Muscle layer of colon (tissue), 2 donors: ENCODE measurements around the gene USP25.
"Not testable (repeated sequence)": the region's sequence is repeated elsewhere in the genome, so short reads cannot be mapped to it uniquely, and the experiment has no call there.

Experiments used
- H3K27ac ChIP-seq: one replicate; pipeline ENCODE4 v1.7.0; 2013; ENCODE audit warnings: low read depth, mild to moderate bottlenecking, low read length, moderate library complexity
- H3K27me3 ChIP-seq, 2 donors: one replicate each; pipeline ENCODE4 v1.7.0; 2013; ENCODE audit warnings: low read length in 2 of 2, mild to moderate bottlenecking in 2 of 2; ENCODE audit not compliant: insufficient read depth in 2 of 2, control insufficient read depth in 1 of 2
- H3K36me3 ChIP-seq: one replicate; pipeline ENCODE4 v1.7.0; 2013; ENCODE audit warnings: mild to moderate bottlenecking, low read length; ENCODE audit not compliant: insufficient read depth
- H3K4me1 ChIP-seq: one replicate; pipeline ENCODE4 v1.7.0; 2013; ENCODE audit warnings: mild to moderate bottlenecking, low read length; ENCODE audit not compliant: insufficient read depth
- H3K4me3 ChIP-seq, 2 donors: one replicate each; pipeline ENCODE4 v1.7.0; 2013; ENCODE audit warnings: low read length in 2 of 2, low read depth in 1 of 2, mild to moderate bottlenecking in 1 of 2, moderate library complexity in 1 of 2
- H3K9ac ChIP-seq: one replicate; pipeline ENCODE4 v1.7.0; 2013; ENCODE audit warnings: low read length
- H3K9me3 ChIP-seq: one replicate; pipeline ENCODE4 v1.7.0; 2013; ENCODE audit warnings: mild to moderate bottlenecking, low read length
- donor health status: abdominal sarcoma.
- donor health status: Adenocarcinoma of cecum.

The USP25 gene

DNA sequence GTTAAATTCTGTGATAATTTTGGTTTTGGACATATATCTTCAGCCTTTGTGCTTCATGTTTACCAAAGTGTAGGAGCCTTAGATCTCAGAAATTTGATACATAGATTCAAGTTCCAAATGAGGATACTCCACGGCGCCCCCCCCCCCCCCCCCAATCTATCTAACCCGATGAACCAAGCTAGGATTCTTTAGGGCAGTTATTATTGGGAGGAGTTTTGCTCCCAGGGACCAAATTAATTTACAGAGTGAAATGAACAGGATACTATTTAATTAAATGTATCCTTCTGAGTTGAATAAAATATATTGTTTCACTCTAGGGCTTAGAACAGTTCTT lies 3.2 kb downstream of the USP25 start:
- Histone ChIP-seq H3K27ac (no peak overlapping the region), H3K4me3 (no peak overlapping the region), H3K27me3 (no peaks in the 10 kb centered on the region)

DNA sequence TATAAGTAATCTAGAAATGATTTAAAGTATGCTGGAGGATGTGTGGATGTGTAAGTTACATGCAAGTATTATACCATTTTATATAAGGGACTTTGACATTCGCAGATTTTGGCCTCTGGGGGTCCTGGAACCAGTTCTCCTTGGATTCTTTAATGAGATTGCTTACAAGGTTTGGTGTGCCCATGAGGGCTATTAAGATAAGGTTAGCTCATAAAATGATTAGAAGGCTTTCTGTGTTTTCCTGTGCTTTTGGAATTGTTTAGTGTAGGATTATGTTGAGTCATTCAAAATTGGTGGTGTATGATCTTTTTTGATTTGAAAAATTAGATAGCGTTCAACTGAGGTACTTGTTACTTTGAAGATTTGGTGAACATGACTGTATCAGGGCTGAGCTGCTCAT lies 5.6 kb downstream of the USP25 start:
- peaks cover 24% of the 10 kb centered on the region for H3K4me1 ChIP-seq

More for the DNA sequence above, 3.2 kb downstream of the USP25 start:
- peaks cover 12% of the 10 kb centered on the region for H3K4me1 ChIP-seq
- no peaks in the 10 kb centered on the region for H3K9me3 ChIP-seq
- no peak overlapping the region for H3K9ac ChIP-seq
- no peaks in the 10 kb centered on the region for H3K36me3 ChIP-seq

GRCh38 chr21:15735931-15736330 lies 6.1 kb downstream of the USP25 start:
- H3K27ac ChIP-seq, H3K9ac ChIP-seq, H3K4me3 ChIP-seq, H3K9me3 ChIP-seq, H3K36me3 ChIP-seq, H3K27me3 ChIP-seq: not testable (repeated sequence)
- peaks cover 24% of the 10 kb centered on the region for H3K4me1 ChIP-seq

More for the DNA sequence above, 5.6 kb downstream of the USP25 start:
- no peak overlapping the region for H3K4me3 ChIP-seq
- no peaks in the 10 kb centered on the region for H3K9me3 ChIP-seq
- no peak overlapping the region for H3K27ac ChIP-seq
- H3K36me3 ChIP-seq, result no peaks in the 10 kb centered on the region
- H3K9ac ChIP-seq, result no peak overlapping the region
- H3K27me3 ChIP-seq, result no peaks in the 10 kb centered on the region

DNA sequence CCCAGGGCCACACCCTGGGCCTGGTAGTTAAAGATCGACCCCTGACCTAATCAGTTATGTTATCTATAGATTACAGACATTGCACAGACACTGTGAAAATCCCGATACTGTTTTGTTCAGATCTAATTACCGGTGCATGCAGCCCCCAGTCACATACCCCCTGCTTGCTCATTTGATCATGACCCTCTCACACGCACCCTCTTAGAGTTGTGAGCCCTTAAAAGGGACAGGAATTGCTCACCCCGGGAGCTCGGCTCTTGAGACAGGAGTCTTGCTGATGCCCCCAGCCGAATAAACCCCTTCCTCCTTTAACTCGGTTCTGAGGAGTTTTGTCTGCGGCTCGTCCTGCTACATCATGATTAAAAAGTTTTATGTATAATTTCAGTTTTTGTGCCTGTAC lies 9.0 kb downstream of the USP25 start:
- H3K4me1 ChIP-seq, result peaks cover 41% of the 10 kb centered on the region
- not testable (repeated sequence) for H3K27ac ChIP-seq, H3K9me3 ChIP-seq, H3K4me3 ChIP-seq, H3K9ac ChIP-seq, H3K36me3 ChIP-seq, H3K27me3 ChIP-seq

GRCh38 chr21:15740383-15740782 lies 10.6 kb downstream of the USP25 start:
- no peak overlapping the region for H3K27ac ChIP-seq
- no peaks in the 10 kb centered on the region for H3K27me3 ChIP-seq
- H3K4me1 ChIP-seq, result peaks cover 38% of the 10 kb centered on the region
- H3K4me3 ChIP-seq, result no peak overlapping the region
- no peaks in the 10 kb centered on the region for H3K36me3 ChIP-seq
- no peak overlapping the region for H3K9ac ChIP-seq
- H3K9me3 ChIP-seq, result no peaks in the 10 kb centered on the region

DNA sequence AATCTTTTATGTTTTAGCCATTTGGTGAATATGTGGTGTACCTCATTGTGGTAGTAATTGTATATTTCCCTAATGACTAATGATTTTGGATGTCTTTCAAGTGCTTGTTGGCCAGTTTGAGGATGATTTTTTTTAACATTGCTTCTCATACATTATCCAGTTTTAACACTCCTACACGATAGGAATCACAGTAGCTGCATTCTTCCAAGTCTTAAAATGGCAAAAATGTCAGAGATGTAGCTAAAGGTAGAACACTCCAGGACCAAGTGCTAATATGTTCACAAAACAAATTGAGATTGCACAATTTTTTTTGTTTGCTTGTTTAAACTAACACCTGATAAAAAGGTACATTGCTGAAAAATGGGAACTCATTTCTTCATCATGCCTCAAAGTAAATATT lies 11.7 kb downstream of the USP25 start:
- Histone ChIP-seq H3K27ac (no peak overlapping the region), H3K4me3 (no peak overlapping the region), H3K9me3 (no peaks in the 10 kb centered on the region), H3K9ac (no peak overlapping the region), H3K36me3 (no peaks in the 10 kb centered on the region), H3K4me1 (peaks cover 29% of the 10 kb centered on the region), H3K27me3 (no peaks in the 10 kb centered on the region)

GRCh38 chr21:15742052-15742670 lies 12.4 kb downstream of the USP25 start:
- Histone ChIP-seq H3K4me1 (peaks cover 29% of the 10 kb centered on the region), H3K27ac (no peak overlapping the region), H3K4me3 (no peak overlapping the region), H3K36me3 (no peaks in the 10 kb centered on the region), H3K9me3 (no peaks in the 10 kb centered on the region), H3K27me3 (no peaks in the 10 kb centered on the region), H3K9ac (no peak overlapping the region)

- no peaks in the 10 kb centered on the region for H3K36me3 ChIP-seq
- H3K4me3 ChIP-seq, result no peak overlapping the region
- H3K9ac ChIP-seq, result no peak overlapping the region
- H3K9me3 ChIP-seq, result no peaks in the 10 kb centered on the region
- peaks cover 29% of the 10 kb centered on the region for H3K4me1 ChIP-seq
- H3K27ac ChIP-seq, result no peak overlapping the region
- H3K27me3 ChIP-seq, result no peaks in the 10 kb centered on the region
Observed at GRCh38 chr21:15742694-15743093, 12.9 kb downstream of the USP25 start.

GRCh38 chr21:15743593-15743992 lies 13.8 kb downstream of the USP25 start:
- H3K9me3 ChIP-seq, result no peaks in the 10 kb centered on the region
- H3K9ac ChIP-seq, result no peak overlapping the region
- H3K27ac ChIP-seq, result no peak overlapping the region
- H3K27me3 ChIP-seq, result no peaks in the 10 kb centered on the region
- no peak overlapping the region for H3K4me3 ChIP-seq
- peaks cover 32% of the 10 kb centered on the region for H3K4me1 ChIP-seq
- no peaks in the 10 kb centered on the region for H3K36me3 ChIP-seq

DNA sequence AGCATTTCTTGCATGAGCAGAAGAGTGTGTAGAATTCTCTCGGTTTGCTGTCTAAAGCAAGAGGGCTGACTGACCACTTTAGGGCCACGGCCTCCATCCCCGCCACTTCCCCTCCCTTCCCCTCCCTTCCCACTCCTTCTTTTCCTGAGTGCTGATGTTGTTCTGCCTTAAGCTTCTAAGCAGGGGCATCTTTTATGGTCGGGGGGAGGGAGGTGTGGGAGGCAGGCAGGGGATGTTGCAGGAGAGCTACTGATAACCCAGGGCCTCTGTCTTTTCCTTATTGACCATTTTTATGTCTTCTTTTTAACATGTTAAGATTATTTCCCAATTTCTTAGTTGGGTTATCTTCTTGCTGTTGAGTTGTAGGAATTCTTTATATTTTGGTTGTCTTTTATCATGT lies 15.1 kb downstream of the USP25 start:
- Histone ChIP-seq H3K4me3 (no peak overlapping the region), H3K4me1 (peaks cover 38% of the 10 kb centered on the region), H3K36me3 (no peaks in the 10 kb centered on the region), H3K27me3 (no peaks in the 10 kb centered on the region), H3K27ac (no peak overlapping the region), H3K9ac (no peak overlapping the region), H3K9me3 (no peaks in the 10 kb centered on the region)

DNA sequence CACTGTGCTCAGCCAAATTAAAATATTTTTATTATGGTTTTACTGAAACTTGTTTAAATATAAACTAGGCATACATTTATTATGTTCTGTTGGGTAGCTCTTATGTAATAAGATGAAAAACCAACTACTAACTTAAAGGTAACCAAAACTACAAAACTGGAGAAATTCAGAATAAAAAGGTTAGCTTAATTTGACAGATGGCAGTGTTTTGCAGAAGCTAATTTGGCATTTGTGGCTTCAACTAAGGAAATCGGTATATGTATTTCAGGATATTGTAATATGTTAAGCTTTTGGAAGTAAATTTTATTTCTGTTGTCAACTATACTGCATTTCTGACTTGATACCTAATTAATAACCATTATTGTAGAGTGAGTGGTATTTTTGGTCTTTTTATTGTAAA lies 18.8 kb downstream of the USP25 start:
- Histone ChIP-seq H3K9me3 (no peaks in the 10 kb centered on the region), H3K9ac (no peak overlapping the region), H3K36me3 (no peaks in the 10 kb centered on the region), H3K27ac (no peak overlapping the region), H3K27me3 (no peaks in the 10 kb centered on the region), H3K4me3 (no peak overlapping the region), H3K4me1 (peaks cover 34% of the 10 kb centered on the region)

- no peaks in the 10 kb centered on the region for H3K27me3 ChIP-seq
- peaks cover 41% of the 10 kb centered on the region for H3K4me1 ChIP-seq
- no peaks in the 10 kb centered on the region for H3K9me3 ChIP-seq
- no peaks in the 10 kb centered on the region for H3K36me3 ChIP-seq
- H3K4me3 ChIP-seq, result no peak overlapping the region
- H3K27ac ChIP-seq, result no peak overlapping the region
- H3K9ac ChIP-seq, result no peak overlapping the region
Observed at GRCh38 chr21:15749082-15749860, 19.5 kb downstream of the USP25 start.
